ENCODE data around the gene PCDH9. TPM values are rescaled to one million over a fixed set of nuclear protein-coding genes. Genes with fewer than 3 reads are reported as not detected.

The PCDH9 gene
- total RNA-seq, 4 donors from 2014 or later: 0.64 to 1.1 (median 0.82) TPM

GRCh38 chr13:66984241-66984640 lies 245.9 kb downstream of the PCDH9 start:
- no peak for DNase-seq (ENCODE audit: low spot score in 2 of 2)
- TF ChIP-seq POLR2A (IDR thresholded peaks at IDR 0.05) (no peak), EP300 (IDR thresholded peaks at IDR 0.05) (no peak)
- TF ChIP-seq, protein P1, sequence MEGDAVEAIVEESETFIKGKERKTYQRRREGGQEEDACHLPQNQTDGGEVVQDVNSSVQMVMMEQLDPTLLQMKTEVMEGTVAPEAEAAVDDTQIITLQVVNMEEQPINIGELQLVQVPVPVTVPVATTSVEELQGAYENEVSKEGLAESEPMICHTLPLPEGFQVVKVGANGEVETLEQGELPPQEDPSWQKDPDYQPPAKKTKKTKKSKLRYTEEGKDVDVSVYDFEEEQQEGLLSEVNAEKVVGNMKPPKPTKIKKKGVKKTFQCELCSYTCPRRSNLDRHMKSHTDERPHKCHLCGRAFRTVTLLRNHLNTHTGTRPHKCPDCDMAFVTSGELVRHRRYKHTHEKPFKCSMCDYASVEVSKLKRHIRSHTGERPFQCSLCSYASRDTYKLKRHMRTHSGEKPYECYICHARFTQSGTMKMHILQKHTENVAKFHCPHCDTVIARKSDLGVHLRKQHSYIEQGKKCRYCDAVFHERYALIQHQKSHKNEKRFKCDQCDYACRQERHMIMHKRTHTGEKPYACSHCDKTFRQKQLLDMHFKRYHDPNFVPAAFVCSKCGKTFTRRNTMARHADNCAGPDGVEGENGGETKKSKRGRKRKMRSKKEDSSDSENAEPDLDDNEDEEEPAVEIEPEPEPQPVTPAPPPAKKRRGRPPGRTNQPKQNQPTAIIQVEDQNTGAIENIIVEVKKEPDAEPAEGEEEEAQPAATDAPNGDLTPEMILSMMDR (IDR thresholded peaks at IDR 0.05): no peak
- no peak overlapping the region for H3K4me3 ChIP-seq
- H3K36me3 ChIP-seq: no peaks in the 10 kb centered on the region
- H3K4me1 ChIP-seq: no peaks in the 10 kb centered on the region
- no peaks in the 10 kb centered on the region for H3K9me3 ChIP-seq
- H3K27me3 ChIP-seq: no peaks in the 10 kb centered on the region
- H3K27ac ChIP-seq: no peak overlapping the region

GRCh38 chr13:66981912-66982311 lies 248.2 kb downstream of the PCDH9 start:
- TF ChIP-seq, protein P1 (IDR thresholded peaks at IDR 0.05): no peak
- no peak for TF ChIP-seq POLR2AphosphoS5 (IDR thresholded peaks at IDR 0.05)
- TF ChIP-seq POLR2A (IDR thresholded peaks at IDR 0.05): no peak
- TF ChIP-seq EP300 (IDR thresholded peaks at IDR 0.05): no peak
- H3K27me3 ChIP-seq: no peaks in the 10 kb centered on the region
- no peaks in the 10 kb centered on the region for H3K4me1 ChIP-seq
- H3K36me3 ChIP-seq: no peaks in the 10 kb centered on the region
- no peak overlapping the region for H3K4me3 ChIP-seq
- DNase-seq (ENCODE audit: low spot score in 2 of 2): no peak
- 96% methylated on average over 7 of the region's 7 CpGs for WGBS
- H3K27ac ChIP-seq: no peak overlapping the region
- no peaks in the 10 kb centered on the region for H3K9me3 ChIP-seq

DNA sequence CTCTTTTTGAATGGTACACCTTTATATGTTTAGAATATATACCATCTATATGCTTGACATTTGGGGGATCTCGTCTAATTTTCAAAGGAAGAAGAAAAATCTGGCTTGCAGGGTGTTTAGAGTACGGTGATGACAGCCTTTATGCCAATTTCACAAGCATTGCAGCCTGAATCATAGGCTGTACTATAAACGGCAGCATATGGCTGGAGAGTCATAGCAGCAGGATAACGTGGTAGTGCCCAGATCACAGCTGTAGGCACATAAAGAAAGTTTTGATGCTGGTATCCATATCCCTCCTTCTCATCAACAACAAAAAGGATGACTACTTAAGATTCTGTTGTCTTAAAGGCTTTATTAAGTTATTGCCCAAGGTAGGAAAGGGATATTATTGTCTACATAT lies 253.0 kb downstream of the PCDH9 start:
- TF ChIP-seq, protein P1 (IDR thresholded peaks at IDR 0.05): no peak
- TF ChIP-seq POLR2A (IDR thresholded peaks at IDR 0.05) (no peak), EP300 (IDR thresholded peaks at IDR 0.05) (no peak), POLR2AphosphoS5 (IDR thresholded peaks at IDR 0.05) (no peak)
- no peak for DNase-seq (ENCODE audit: low spot score in 2 of 2)
- WGBS: 71% methylated on average over 4 of the region's 4 CpGs

GRCh38 chr13:66974889-66975288 lies 255.2 kb downstream of the PCDH9 start:
- 92% methylated on average over 1 of the region's 1 CpG for WGBS
- no peaks in the 10 kb centered on the region for H3K4me1 ChIP-seq
- H3K36me3 ChIP-seq: no peaks in the 10 kb centered on the region
- no peak for DNase-seq (ENCODE audit: low spot score in 2 of 2)
- TF ChIP-seq, protein P1 (IDR thresholded peaks at IDR 0.05): no peak
- no peak for TF ChIP-seq EP300 (IDR thresholded peaks at IDR 0.05)
- no peak for TF ChIP-seq POLR2AphosphoS5 (IDR thresholded peaks at IDR 0.05)
- TF ChIP-seq POLR2A (IDR thresholded peaks at IDR 0.05): no peak
- H3K27me3 ChIP-seq: no peaks in the 10 kb centered on the region
- no peaks in the 10 kb centered on the region for H3K9me3 ChIP-seq
- H3K27ac ChIP-seq: no peak overlapping the region
- H3K4me3 ChIP-seq: no peak overlapping the region

More for the DNA sequence above, 253.0 kb downstream of the PCDH9 start:
- Histone ChIP-seq H3K27ac (no peak overlapping the region), H3K36me3 (no peaks in the 10 kb centered on the region), H3K4me1 (no peaks in the 10 kb centered on the region), H3K4me3 (no peak overlapping the region), H3K27me3 (no peaks in the 10 kb centered on the region), H3K9me3 (no peaks in the 10 kb centered on the region)

GRCh38 chr13:66974174-66974573 lies 256.0 kb downstream of the PCDH9 start:
- no peak for DNase-seq (ENCODE audit: low spot score in 2 of 2)
- Histone ChIP-seq H3K27me3 (no peaks in the 10 kb centered on the region), H3K9me3 (no peaks in the 10 kb centered on the region), H3K36me3 (no peaks in the 10 kb centered on the region), H3K4me3 (no peak overlapping the region), H3K4me1 (no peaks in the 10 kb centered on the region), H3K27ac (no peak overlapping the region)
- WGBS: 61% methylated on average over 1 of the region's 1 CpG
- TF ChIP-seq EP300 (IDR thresholded peaks at IDR 0.05) (no peak), POLR2AphosphoS5 (IDR thresholded peaks at IDR 0.05) (no peak), POLR2A (IDR thresholded peaks at IDR 0.05) (no peak)
- TF ChIP-seq, protein P1 (IDR thresholded peaks at IDR 0.05): no peak

Data from suprapubic skin (tissue), 4 donors.